EL (cell line): ENCODE measurements around the gene GTPBP3.

ENCODE experiments used
- DNase-seq: peaks from one replicate; pipeline ENCODE4 v3.0.0-alpha.2; 2016

GTPBP3 gene

DNA sequence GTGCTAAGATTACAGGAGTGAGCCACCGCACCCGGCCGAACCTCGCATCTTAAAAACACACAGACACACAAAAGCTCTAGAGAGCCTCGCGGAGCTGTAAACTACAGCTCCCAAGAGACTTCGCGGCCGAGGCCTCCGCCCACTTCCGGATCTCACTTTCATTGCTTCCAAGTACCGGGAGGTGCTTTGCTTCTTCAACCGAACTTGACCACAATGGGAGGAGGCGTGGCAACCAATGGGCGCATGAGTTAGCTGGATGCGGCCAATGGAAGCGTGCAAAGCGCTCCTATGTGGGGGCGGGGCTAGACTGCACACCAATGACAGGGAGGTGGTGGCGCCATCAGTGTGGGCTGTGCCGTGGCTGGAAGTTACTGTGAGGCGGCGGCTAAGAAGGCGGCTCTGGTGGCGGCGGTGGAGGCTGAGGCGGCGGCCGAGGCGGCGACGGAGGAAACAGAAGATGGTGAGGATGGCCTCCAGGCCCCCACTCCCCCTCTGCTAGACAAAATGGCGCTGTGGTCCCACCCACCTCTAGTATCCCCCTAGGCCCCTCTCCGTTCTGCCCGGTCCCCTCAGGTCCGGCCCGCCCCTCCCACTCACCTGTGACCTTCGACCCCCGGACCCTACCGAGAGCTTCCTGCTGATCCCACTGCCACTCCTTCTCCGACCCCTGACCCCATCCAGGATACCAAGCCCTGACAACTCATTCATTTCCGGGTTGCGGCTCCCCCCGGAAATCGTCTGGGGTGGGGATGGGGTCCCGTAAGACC is 28.0 kb upstream of the GTPBP3 start, which contains the start of gene DDA1:
DDA1 (plus strand) TSS at position 366 of the 767 bp plus-strand sequence; CDS start at position 458, 92 bp downstream.
- DNase-seq = peak; percentile 100

DNA sequence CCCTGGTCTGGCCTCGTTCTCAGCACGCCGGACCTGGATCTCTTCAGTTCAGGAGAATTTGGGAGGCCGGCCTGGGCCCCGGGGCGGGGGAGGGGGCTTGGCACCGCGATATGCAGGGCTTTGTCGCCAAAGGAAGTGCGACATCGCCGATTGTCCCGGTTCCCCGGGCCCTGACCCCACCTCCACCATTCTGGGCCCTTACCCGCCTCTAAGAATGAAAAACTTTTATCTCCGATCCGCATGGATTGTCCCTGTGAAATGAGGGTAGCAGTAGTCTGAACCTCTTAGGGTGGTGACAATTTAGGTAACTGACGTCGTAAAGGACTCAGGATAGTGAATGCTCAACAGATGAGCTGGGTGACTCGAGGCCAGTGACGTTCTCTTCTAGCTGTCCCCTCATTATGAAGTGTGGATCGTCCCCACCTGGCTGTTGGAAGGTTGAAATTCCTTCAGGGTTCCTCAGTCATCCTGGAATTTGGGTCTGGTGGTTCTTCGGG is 27.3 kb upstream of the GTPBP3 start:
- DNase-seq = no peak

DNA sequence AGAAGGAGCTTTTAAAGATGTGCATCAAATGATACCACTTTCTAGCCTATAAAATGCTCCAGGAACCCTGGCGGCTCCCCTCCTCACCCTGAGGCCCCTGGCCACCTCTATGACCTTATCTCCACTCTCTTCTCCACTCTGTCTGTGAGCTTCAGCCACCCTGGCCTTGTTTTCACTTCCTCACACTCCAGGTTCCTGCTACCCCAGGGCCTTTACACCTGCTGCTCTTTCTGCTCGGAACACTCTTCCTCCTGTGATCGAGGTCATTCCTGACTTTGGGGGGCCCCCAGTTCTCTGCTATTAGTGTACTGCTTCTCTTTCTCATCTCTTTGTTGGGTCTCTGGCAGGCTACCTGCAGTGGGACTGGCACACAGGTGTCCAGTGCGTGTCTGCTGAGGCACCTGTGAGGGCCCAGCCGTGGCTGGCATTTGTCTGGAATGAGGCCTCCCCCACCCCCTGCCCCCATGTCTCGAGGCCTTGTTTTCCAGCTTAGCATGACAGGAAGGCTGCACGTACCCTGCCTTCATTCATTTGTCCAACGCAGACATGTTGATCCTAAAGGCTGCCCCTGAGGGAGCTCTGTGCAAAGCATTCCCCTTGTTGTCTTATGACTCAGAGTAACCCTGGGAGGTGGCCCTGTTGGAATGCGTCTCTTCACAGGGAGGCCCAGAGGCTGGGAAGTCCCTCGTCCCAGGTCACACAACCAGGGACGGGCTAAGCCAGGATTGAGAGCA is 25.7 kb upstream of the GTPBP3 start:
- peak; percentile 89 for DNase-seq

GRCh38 chr19:17312189-17313113 is 24.9 kb upstream of the GTPBP3 start:
- no peak for DNase-seq

DNA sequence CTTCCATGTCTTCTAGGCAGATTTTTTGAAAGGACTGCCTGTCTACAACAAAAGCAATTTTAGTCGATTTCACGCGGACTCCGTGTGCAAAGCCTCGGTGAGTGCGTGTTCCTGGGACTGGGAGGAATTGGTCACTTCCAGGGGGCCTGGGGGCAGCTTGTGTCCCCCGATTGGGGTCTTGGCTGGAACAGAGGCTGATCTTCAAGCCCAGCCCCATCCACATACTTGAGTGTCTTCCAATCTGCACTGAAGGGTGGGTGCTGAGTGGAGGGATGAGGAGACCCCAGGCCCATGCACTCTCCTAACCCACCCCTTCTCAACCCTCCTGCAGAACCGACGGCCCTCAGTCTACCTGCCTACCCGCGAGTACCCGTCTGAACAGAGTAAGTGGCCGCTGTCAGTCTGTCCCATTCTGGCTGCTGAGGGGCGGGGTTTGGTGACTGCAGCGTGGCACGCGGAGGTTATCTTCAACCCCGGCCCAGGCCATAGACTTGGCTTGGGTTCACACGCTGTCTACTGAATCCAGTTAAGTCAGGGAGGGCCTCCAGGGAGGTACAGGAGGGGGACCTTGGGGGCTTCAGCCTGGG is 23.3 kb upstream of the GTPBP3 start:
- no peak for DNase-seq

- DNase-seq = no peak
Measured at GRCh38 chr19:17318966-17319365, 18.4 kb upstream of the GTPBP3 start.

DNA sequence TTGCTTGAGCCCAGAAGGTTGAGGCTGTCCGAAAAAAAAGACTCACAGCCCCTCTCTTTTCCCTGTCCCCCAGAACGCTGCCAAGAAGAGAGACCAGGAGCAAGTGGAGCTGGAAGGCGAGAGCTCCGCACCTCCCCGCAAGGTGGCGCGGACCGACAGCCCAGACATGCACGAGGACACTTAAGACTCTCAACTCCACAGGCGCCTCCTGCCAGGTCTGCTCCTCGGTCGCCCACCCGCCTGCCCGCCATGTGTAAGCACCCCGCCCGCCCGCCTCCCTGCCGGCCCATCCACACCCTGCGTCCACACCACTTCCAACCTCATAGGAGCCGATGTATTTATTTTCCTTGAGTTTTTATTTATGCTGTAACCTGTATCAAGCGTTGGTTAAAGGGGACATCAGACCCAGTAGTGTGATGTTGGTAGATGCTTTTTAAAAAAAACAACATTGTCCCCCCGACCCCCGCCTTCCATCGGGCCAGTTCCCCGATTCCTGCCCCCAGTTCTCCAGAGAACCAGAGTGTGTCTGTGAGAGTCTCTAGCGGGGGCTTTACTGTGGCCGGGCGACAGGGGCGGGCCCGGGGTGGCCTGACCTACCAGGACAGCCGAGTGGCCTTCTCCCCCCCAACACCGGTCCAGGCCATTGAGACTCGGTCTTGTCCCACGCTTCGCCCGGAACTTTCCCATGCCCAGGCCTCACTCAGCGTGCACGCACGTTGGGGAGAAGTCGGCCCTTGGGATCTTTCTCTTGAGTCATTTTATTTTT is 17.7 kb upstream of the GTPBP3 start:
- no peak for DNase-seq

GRCh38 chr19:17320435-17320834 is 16.9 kb upstream of the GTPBP3 start:
- no peak for DNase-seq

- DNase-seq = no peak
Measured at GRCh38 chr19:17321655-17322489, 15.5 kb upstream of the GTPBP3 start.

GRCh38 chr19:17322854-17323253 is 14.5 kb upstream of the GTPBP3 start:
- DNase-seq = no peak

DNA sequence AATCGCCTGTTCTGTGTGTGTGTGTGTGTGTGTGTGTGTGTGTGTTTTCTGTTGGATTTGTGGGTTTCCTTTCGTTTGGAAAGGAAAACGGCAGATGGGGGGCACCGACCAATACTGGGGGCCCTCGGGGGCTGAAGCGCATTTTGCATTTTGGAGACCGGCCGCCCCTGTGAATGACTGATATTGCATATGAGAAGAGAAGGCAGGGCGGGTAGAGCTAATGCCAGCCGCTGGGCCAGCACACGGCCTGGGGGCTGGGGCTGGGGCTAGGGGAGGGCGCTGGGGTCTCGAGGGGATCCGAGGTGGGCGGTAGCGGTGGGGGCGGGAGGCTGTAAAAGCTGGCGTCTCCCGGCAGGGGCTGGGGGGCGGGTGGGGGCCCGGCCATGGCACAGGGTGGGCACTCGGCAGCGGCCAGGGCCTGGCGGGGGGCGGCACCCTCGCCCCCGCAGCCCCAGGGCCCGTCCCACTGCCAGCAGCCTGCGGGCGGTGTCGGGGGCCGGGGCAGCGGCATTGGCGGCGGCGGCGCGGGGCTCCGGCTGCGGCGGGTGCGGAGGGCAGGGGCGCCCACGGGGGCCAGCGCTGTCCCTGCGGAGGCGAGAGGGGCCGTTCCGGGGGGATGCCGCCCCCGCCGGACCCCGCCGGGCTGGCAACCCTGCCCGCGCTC is 13.9 kb upstream of the GTPBP3 start:
- DNase-seq = no peak

DNA sequence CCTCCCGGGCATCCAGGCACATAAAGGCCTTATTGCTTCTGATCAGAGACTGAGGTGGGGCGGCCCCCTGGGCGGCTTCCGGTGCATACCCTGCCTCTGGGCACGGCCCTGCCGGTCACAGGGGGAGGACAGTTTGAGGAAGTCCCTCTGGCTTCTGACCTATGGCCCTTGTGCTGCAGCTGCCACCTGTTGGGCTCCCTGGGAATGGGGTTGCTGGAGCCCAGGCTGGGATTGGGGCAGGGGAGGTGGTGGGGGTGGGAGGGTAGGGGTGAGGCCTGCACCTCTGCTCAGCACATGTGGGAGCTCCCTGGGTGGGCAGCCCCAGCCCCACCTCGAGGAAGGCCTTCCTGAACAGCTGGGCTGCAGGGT is 13.4 kb upstream of the GTPBP3 start:
- DNase-seq = no peak

- DNase-seq = no peak
Measured at GRCh38 chr19:17324357-17325114, 12.8 kb upstream of the GTPBP3 start.

GRCh38 chr19:17325133-17325532 is 12.2 kb upstream of the GTPBP3 start:
- no peak for DNase-seq

DNA sequence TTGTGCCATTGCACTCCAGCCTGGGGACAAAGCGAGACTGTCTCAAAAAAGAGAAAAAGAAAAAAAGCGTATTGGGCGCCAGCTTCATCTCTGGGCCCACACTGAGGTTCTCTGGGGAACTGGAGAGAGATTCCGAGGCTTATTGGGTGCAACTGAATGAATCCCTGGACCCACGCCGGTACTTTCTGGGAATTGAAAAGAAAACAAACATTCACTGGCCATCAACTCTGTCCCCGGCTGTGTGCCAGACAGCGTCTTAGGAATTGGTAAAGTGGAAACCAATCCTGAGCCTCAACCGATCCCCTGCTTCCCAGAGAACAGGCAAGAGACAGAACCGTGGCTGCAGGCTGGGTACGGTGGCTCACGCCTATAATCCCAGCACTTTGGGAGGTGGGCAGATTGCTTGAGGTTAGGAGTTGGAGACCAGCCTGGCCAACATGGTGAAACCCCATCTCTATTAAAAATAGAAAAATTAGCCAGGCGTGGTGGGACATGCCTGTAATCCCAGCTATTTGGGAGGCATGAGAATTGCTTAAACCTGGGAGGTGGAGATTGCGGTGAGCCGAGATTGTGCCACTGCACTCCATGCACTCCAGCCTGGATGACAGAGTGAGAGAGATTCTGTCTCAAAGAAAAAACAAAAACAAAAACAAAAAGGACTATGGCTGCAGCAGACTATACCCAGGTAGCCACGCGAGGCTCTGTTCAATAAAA is 11.3 kb upstream of the GTPBP3 start:
- DNase-seq = no peak

- DNase-seq = no peak
Measured at GRCh38 chr19:17326595-17326966, 10.8 kb upstream of the GTPBP3 start.

GRCh38 chr19:17327068-17327653 is 10.2 kb upstream of the GTPBP3 start:
- no peak for DNase-seq
